ENCODE data around the gene CYB561A3. TPM values are rescaled to one million over a fixed set of nuclear protein-coding genes. Genes with fewer than 3 reads are reported as not detected.

CYB561A3 gene
- total and polyA plus RNA-seq, 2 of the 13 experiments (the other 11 are each of a cell fraction or from before 2014, with no cell fraction given): 11.4 to 14.9 TPM

- TF ChIP-seq ZGPAT (CRISPR knock-in tag; IDR thresholded peaks at IDR 0.05) (peak; percentile 78), HMG20A (CRISPR knock-in tag; IDR thresholded peaks at IDR 0.05; ENCODE audit: borderline replicate concordance) (peak; percentile 65; the same call in 1 of the 2 replicates), MAF1 (CRISPR knock-in tag; IDR thresholded peaks at IDR 0.05; ENCODE audit: borderline replicate concordance) (no peak), ZNF704 (CRISPR knock-in tag; IDR thresholded peaks at IDR 0.05; ENCODE audit: borderline replicate concordance) (0 out of 2 replicates have a peak, but pooled peaks have one; percentile 41), POLR2AphosphoS5 (IDR thresholded peaks at IDR 0.05; ENCODE audit: low read depth, low read length) (no peak; the same call in 1 of the 2 replicates), PCBP2 (optimal IDR thresholded peaks at IDR 0.05; ENCODE audit: low read depth, low read length, poor library complexity, severe bottlenecking) (no peak), GMEB2 (CRISPR knock-in tag; IDR thresholded peaks at IDR 0.05; ENCODE audit: low read depth) (no peak), ZKSCAN5 (CRISPR knock-in tag; IDR thresholded peaks at IDR 0.05) (no peak), ZNF264 (CRISPR knock-in tag; IDR thresholded peaks at IDR 0.05) (peak; percentile 73; the same call in 1 of the 2 replicates), TAF1 (CRISPR knock-in tag; IDR thresholded peaks at IDR 0.05) (no peak), ZNF10 (CRISPR knock-in tag; IDR thresholded peaks at IDR 0.05; ENCODE audit: borderline replicate concordance, low read depth) (no peak), THRA (CRISPR knock-in tag; IDR thresholded peaks at IDR 0.05; ENCODE audit: borderline replicate concordance) (peak; percentile 87; the same call in 1 of the 2 replicates), MTA1 (CRISPR knock-in tag; IDR thresholded peaks at IDR 0.05; ENCODE audit: borderline replicate concordance) (peak; percentile 74), IKZF5 (CRISPR knock-in tag; IDR thresholded peaks at IDR 0.05) (peak; percentile 35; the same call in 1 of the 2 replicates), ARID3A (IDR thresholded peaks at IDR 0.05; ENCODE audit: low read depth, low read length) (peak; percentile 73; the same call in 1 of the 2 replicates), TFE3 (CRISPR knock-in tag; IDR thresholded peaks at IDR 0.05) (peak; percentile 45; the same call in 1 of the 2 replicates), JUND (CRISPR knock-in tag; IDR thresholded peaks at IDR 0.05) (no peak)
These were observed 8.0 kb upstream of the CYB561A3 start (continued) for GRCh38 chr11:61369372-61370348.

Data from HepG2 (cell line).